Spinal cord (tissue), 10 donors: ENCODE results near the gene DMRT3. TPM values are rescaled to one million over a fixed set of nuclear protein-coding genes. Genes with fewer than 3 reads are reported as not detected.

Experiments
- DNase-seq, 6 donors: peaks; one replicate each; pipeline versions ENCODE4 v3.0.0 to v3.0.0-alpha.2; 2013 to 2015; ENCODE audit warnings: low spot score in 6 of 6, low read depth in 4 of 6
- H3K27ac ChIP-seq: one replicate; pipeline ENCODE4 v1.5.1; 2013; ENCODE audit warnings: low read depth, low read length, control low read depth
- H3K27me3 ChIP-seq: one replicate; pipeline ENCODE4 v1.6.1; 2013; ENCODE audit warnings: low read length; ENCODE audit not compliant: control insufficient read depth, insufficient read depth
- H3K36me3 ChIP-seq: one replicate; pipeline ENCODE4 v1.6.1; 2013; ENCODE audit warnings: low read length; ENCODE audit not compliant: control insufficient read depth, insufficient read depth
- H3K4me1 ChIP-seq: one replicate; pipeline ENCODE4 v1.6.1; 2013; ENCODE audit warnings: low read length; ENCODE audit not compliant: control insufficient read depth, insufficient read depth
- H3K4me3 ChIP-seq: one replicate; pipeline ENCODE4 v1.5.1; 2013; ENCODE audit warnings: low read depth, low read length, control low read depth
- H3K9me3 ChIP-seq: one replicate; pipeline ENCODE4 v1.6.1; 2013; ENCODE audit warnings: low read length; ENCODE audit not compliant: control insufficient read depth, insufficient read depth
- WGBS: methylation state at CpG from one replicate; pipeline ENCODE4 v1.1.5; 2013; ENCODE audit warnings: missing lambda C conversion rate; ENCODE audit not compliant: insufficient coverage; 5-methylcytosine and 5-hydroxymethylcytosine counted together
- polyA plus RNA-seq, 2 donors: library from polyadenylated mRNA; unstranded; fragments of 120-200 nt; gene quantifications; one replicate each; pipeline ENCODE4 v1.2.1, GENCODE V29; 2013; ENCODE audit not compliant: insufficient read length in 2 of 2
- total RNA-seq, 2 donors: library from RNA; depleted of rRNA in 1 of 2; stranded (reverse); fragments of 120-200 nt in 1 of 2; fragments of >200 nt in 1 of 2; gene quantifications; one replicate each; pipeline versions ENCODE4 v1.2.3 to v1.2.4, GENCODE V29; 2013 to 2014
- donor health status: healthy.

The DMRT3 gene
- total and polyA plus RNA-seq, 4 donors, result 0.30 to 1.0 (median 0.72) TPM

GRCh38 chr9:1014640-1015039 lies 38.2 kb downstream of the DMRT3 start:
- Histone ChIP-seq H3K4me1 (no peaks in the 10 kb centered on the region), H3K4me3 (no peak overlapping the region), H3K27ac (no peak overlapping the region), H3K36me3 (no peaks in the 10 kb centered on the region), H3K9me3 (no peaks in the 10 kb centered on the region), H3K27me3 (no peaks in the 10 kb centered on the region)
- WGBS, result no CpG with 5 or more reads among the region's 2 CpGs
- DNase-seq, result no peak

- Histone ChIP-seq H3K27ac (no peak overlapping the region), H3K27me3 (no peaks in the 10 kb centered on the region), H3K9me3 (peaks cover 8% of the 10 kb centered on the region), H3K36me3 (no peaks in the 10 kb centered on the region), H3K4me1 (no peaks in the 10 kb centered on the region), H3K4me3 (no peak overlapping the region)
- WGBS, result 33% methylated on average over 7 of the region's 10 CpGs
- DNase-seq, result peak in 1 of 6 donors; percentile 5
Measured at GRCh38 chr9:1018121-1018520, 41.7 kb downstream of the DMRT3 start.

- no peaks in the 10 kb centered on the region for H3K36me3 ChIP-seq
- no peaks in the 10 kb centered on the region for H3K4me1 ChIP-seq
- peaks cover 8% of the 10 kb centered on the region for H3K9me3 ChIP-seq
- WGBS, result no CpG with 5 or more reads among the region's 1 CpG
- no peak overlapping the region for H3K27ac ChIP-seq
- H3K27me3 ChIP-seq, result peaks cover 2% of the 10 kb centered on the region
- no peak for DNase-seq
- H3K4me3 ChIP-seq, result no peak overlapping the region
Measured at GRCh38 chr9:1024112-1024511, 47.7 kb downstream of the DMRT3 start.

DNA sequence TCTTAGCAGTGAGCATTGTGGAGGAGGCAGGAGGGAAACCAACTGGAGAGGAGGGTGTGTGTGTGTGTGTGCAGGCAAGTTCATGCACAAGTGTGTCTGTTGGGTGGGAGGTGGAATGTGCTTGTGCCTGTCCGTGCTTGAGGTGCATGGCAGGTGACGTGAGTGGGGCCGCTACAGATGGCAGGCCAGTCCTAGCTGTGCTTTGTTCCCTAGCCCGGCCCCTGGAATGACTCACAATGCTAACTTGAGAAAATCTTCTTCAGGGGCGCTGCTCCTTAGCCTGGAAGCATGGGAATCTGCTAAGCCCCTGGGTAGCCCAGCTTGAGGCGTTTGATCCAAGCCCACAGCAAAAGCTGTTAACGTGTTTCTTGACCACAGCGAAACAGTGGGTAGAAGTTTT lies 48.7 kb downstream of the DMRT3 start:
- Histone ChIP-seq H3K27ac (no peak overlapping the region), H3K27me3 (peaks cover 2% of the 10 kb centered on the region), H3K9me3 (peaks cover 8% of the 10 kb centered on the region), H3K4me1 (no peaks in the 10 kb centered on the region), H3K36me3 (no peaks in the 10 kb centered on the region), H3K4me3 (no peak overlapping the region)
- WGBS, result 53% methylated on average over 8 of the region's 8 CpGs
- no peak for DNase-seq

DNA sequence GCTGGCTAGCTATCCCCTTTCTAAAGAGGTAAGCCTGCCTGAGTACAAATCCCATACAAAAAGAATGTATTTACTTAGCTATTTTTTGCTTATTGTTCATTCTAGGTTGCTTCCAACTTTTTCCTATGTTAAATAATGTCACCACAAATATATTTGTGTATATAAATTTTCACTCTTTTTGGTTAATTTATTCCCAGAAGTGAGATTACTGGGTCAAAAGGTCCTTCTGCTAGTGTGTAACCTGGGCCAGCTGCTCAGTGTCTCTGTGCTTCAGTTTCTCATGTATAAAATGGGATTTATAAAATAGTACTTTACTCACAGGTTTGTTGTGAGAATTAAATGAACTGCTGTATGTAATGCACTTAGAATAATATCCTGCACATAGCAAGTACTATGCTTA lies 49.8 kb downstream of the DMRT3 start:
- Histone ChIP-seq H3K4me3 (no peak overlapping the region), H3K9me3 (peaks cover 8% of the 10 kb centered on the region), H3K36me3 (no peaks in the 10 kb centered on the region), H3K27ac (no peak overlapping the region), H3K4me1 (no peaks in the 10 kb centered on the region), H3K27me3 (peaks cover 2% of the 10 kb centered on the region)
- no peak for DNase-seq

GRCh38 chr9:1028501-1029190 lies 52.2 kb downstream of the DMRT3 start:
- no peak for DNase-seq
- peaks cover 8% of the 10 kb centered on the region for H3K27me3 ChIP-seq
- no peaks in the 10 kb centered on the region for H3K36me3 ChIP-seq
- WGBS, result 56% methylated on average over 3 of the region's 8 CpGs
- no peak overlapping the region for H3K4me3 ChIP-seq
- no peaks in the 10 kb centered on the region for H3K4me1 ChIP-seq
- no peak overlapping the region for H3K27ac ChIP-seq
- H3K9me3 ChIP-seq, result no peaks in the 10 kb centered on the region

GRCh38 chr9:1031951-1032601 lies 55.6 kb downstream of the DMRT3 start:
- no peaks in the 10 kb centered on the region for H3K36me3 ChIP-seq
- 73% methylated on average over 7 of the region's 14 CpGs for WGBS
- no peaks in the 10 kb centered on the region for H3K4me1 ChIP-seq
- H3K27me3 ChIP-seq, result peaks cover 10% of the 10 kb centered on the region
- no peaks in the 10 kb centered on the region for H3K9me3 ChIP-seq
- no peak overlapping the region for H3K4me3 ChIP-seq
- no peak for DNase-seq
- H3K27ac ChIP-seq, result no peak overlapping the region

- peaks cover 18% of the 10 kb centered on the region for H3K27me3 ChIP-seq
Measured at GRCh38 chr9:1034271-1034670, 57.8 kb downstream of the DMRT3 start.

GRCh38 chr9:1039589-1039988 lies 63.1 kb downstream of the DMRT3 start:
- peaks cover 65% of the 10 kb centered on the region for H3K27me3 ChIP-seq

More at GRCh38 chr9:1034271-1034670, 57.8 kb downstream of the DMRT3 start:
- Histone ChIP-seq H3K27ac (no peak overlapping the region), H3K36me3 (no peaks in the 10 kb centered on the region), H3K9me3 (no peaks in the 10 kb centered on the region), H3K4me3 (no peak overlapping the region), H3K4me1 (no peaks in the 10 kb centered on the region)
- WGBS, result no CpG with 5 or more reads among the region's 3 CpGs
- no peak for DNase-seq

More at GRCh38 chr9:1039589-1039988, 63.1 kb downstream of the DMRT3 start:
- H3K4me3 ChIP-seq, result no peak overlapping the region
- H3K36me3 ChIP-seq, result no peaks in the 10 kb centered on the region
- peak in 1 of 6 donors; percentile 66 for DNase-seq
- H3K9me3 ChIP-seq, result no peaks in the 10 kb centered on the region
- 71% methylated on average over 2 of the region's 4 CpGs for WGBS
- peaks cover 12% of the 10 kb centered on the region for H3K4me1 ChIP-seq
- no peak overlapping the region for H3K27ac ChIP-seq
